Measurements from ENCODE around the gene FAM171A2.

Gene FAM171A2

GRCh38 chr17:44397479-44398440, 34.1 kb upstream of the FAM171A2 start:
- no peak for TF ChIP-seq CTCF (IDR thresholded peaks at IDR 0.05)

DNA sequence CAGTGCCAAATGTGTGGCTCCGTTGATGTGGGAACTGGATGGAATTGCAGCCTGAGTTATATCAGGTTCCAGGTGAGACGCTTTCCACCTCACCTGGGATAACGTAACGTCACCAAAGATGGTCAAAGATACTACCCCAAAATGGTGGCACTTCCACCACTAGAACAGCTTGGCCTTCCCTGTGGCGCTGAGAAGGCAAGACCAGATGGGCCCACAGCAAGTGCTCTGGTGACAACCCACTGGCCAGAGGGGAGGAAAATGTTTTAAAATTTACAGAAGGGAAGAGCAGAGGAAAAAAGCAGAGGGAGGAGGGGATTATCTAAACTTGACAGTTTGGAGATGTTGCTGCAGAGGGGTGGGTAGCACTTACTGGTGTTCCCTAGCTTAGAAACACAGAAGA, 33.3 kb upstream of the FAM171A2 start:
- TF ChIP-seq CTCF (IDR thresholded peaks at IDR 0.05): no peak

GRCh38 chr17:44394833-44395232, 31.2 kb upstream of the FAM171A2 start:
- no peak for TF ChIP-seq CTCF (IDR thresholded peaks at IDR 0.05)

- TF ChIP-seq CTCF (IDR thresholded peaks at IDR 0.05): no peak
Observed at GRCh38 chr17:44390250-44390870, 26.7 kb upstream of the FAM171A2 start.

DNA sequence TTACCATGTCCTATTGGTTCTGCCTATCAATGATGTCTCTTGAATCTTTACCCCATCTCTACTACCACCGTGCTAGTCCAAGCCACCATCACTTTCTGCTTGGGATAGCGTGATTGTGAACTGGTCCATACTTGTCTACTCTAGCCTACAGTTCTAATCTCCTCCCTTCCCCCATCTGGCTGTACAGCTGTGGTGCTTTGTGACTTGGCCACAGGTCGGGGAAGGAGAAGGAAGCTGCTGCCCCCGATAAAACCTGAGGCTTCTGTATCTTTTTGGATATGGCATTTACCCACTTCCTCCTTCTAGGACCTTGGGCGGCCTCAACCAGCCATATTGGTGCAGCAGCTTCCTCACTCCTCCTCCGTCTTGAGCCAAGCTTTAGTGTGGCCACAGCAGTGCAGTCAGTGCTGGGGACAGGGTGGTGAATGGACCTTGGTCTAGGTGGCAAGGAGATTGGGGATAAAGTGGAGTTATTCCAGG, 26.1 kb upstream of the FAM171A2 start:
- TF ChIP-seq CTCF (IDR thresholded peaks at IDR 0.05): no peak

- no peak for TF ChIP-seq CTCF (IDR thresholded peaks at IDR 0.05)
Observed at GRCh38 chr17:44389281-44389680, 25.6 kb upstream of the FAM171A2 start, which contains the start of gene ITGA2B. Gene ITGA2B, minus strand, starts transcription at chr17:44389649. Its CDS starts 176 bp downstream, at chr17:44389473.

DNA sequence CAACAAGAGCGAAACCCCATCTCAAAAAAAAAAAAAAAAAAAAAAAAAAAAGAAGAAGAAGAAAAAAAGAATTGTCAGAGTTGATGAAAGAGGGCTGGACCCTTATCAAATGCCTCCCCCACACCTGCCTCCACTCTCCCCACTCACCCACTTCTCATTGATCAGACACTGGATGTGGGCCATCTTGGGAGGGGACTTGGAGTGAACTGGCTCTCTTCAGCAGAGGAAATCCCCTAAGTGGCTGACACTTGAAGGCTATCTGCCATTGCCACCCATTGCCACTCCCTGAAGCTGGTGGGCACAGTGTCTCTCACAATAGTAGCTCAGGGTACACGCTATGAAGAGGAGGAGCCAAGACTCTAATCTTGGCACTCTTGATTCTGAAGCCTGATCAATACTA, 24.2 kb upstream of the FAM171A2 start:
- no peak for TF ChIP-seq CTCF (IDR thresholded peaks at IDR 0.05)
